Measurements from ENCODE around the gene TLX3.

- TF ChIP-seq CTCF (IDR thresholded peaks at IDR 0.05 in 2 of 3, conservative IDR thresholded peaks at IDR 0.05 in 1 of 3; ENCODE audit: control insufficient read depth in 2 of 3, extremely low read depth in 1 of 3, insufficient read depth in 1 of 3, low read depth in 3 of 3, low read length in 3 of 3): no peak
- no peak for TF ChIP-seq EED (IDR thresholded peaks at IDR 0.05; ENCODE audit: low read depth)
- no peak for TF ChIP-seq EP300 (IDR thresholded peaks at IDR 0.05; ENCODE audit: borderline replicate concordance in 1 of 2, control insufficient read depth in 1 of 2, low read depth in 2 of 2, low read length in 2 of 2)
- TF ChIP-seq ATF3 (IDR thresholded peaks at IDR 0.05; ENCODE audit: borderline replicate concordance, extremely low read depth, low read depth, low read length): no peak
- TF ChIP-seq KDM1A (IDR thresholded peaks at IDR 0.05; ENCODE audit: borderline replicate concordance): no peak
- no peak for TF ChIP-seq CBFB (IDR thresholded peaks at IDR 0.05; ENCODE audit: low read depth)
- no peak for TF ChIP-seq USF2 (IDR thresholded peaks at IDR 0.05; ENCODE audit: borderline replicate concordance, low read depth, low read length)
- no peak for TF ChIP-seq POLR2A (IDR thresholded peaks at IDR 0.05; ENCODE audit: low read depth, low read length)
- TF ChIP-seq REST (IDR thresholded peaks at IDR 0.05; ENCODE audit: low read depth, low read length): no peak
Observed at GRCh38 chr5:171315925-171316257, 6.8 kb downstream of the TLX3 start.
